ENCODE data around the gene ARMS2.

ARMS2 gene

DNA sequence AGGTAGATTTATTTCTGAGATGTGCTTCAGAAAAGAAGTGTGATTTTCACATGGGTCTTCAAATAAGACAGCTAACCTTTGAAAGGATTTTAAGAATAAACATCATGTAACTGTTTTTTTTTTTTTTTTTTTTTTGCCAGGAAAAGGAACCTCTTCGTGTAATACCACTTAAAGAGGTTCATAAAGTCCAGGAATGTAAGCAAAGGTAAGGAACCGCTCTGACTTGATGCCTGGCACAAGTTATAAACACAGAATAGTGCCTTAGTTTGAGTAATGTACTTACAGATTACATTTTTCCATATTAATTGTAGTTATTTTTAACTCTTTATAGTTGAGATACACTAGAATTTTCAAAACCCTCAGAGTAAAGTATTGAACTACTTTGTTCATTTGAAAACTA lies 30.4 kb upstream of the ARMS2 start:
- Histone ChIP-seq H3K4me1 (ENCODE audit: control insufficient read depth, insufficient read depth, low read length) (peaks cover 9% of the 10 kb centered on the region; the same call in 1 of the 2 replicates), H3K4me3 (ENCODE audit: low read depth, low read length) (no peak overlapping the region), H3K27me3 (ENCODE audit: control insufficient read depth, insufficient read depth, low read length) (no peaks in the 10 kb centered on the region), H3K9me3 (ENCODE audit: control insufficient read depth, insufficient read depth, low read length) (no peaks in the 10 kb centered on the region), H3K27ac (ENCODE audit: low read depth, low read length) (no peak overlapping the region), H3K36me3 (ENCODE audit: control insufficient read depth, insufficient read depth, low read length) (peaks cover 61% of the 10 kb centered on the region), H3K9ac (ENCODE audit: low read depth, low read length) (no peak overlapping the region)

DNA sequence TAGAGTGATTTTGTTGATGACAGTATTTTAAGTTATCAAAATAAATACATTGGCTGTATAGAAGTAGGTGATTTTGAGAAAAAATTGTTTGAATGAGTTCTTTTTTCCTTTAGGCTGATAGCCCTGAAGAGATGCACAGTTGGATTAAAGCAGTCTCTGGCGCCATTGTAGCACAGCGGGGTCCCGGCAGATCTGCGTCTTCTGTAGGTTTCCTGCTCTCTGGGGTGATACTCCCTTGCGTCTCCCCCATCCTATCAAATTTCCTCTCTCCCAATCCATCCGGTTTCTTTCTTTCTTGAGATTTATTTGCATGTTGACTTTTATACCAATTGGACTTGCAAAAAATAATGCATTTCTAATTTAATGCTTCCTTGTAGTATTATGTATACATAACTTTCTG lies 27.6 kb upstream of the ARMS2 start:
- Histone ChIP-seq H3K27ac (ENCODE audit: low read depth, low read length) (no peak overlapping the region), H3K9me3 (ENCODE audit: control insufficient read depth, insufficient read depth, low read length) (no peaks in the 10 kb centered on the region), H3K36me3 (ENCODE audit: control insufficient read depth, insufficient read depth, low read length) (peaks cover 62% of the 10 kb centered on the region), H3K4me3 (ENCODE audit: low read depth, low read length) (no peak overlapping the region), H3K9ac (ENCODE audit: low read depth, low read length) (no peak overlapping the region), H3K4me1 (ENCODE audit: control insufficient read depth, insufficient read depth, low read length) (no peaks in the 10 kb centered on the region), H3K27me3 (ENCODE audit: control insufficient read depth, insufficient read depth, low read length) (no peaks in the 10 kb centered on the region)

DNA sequence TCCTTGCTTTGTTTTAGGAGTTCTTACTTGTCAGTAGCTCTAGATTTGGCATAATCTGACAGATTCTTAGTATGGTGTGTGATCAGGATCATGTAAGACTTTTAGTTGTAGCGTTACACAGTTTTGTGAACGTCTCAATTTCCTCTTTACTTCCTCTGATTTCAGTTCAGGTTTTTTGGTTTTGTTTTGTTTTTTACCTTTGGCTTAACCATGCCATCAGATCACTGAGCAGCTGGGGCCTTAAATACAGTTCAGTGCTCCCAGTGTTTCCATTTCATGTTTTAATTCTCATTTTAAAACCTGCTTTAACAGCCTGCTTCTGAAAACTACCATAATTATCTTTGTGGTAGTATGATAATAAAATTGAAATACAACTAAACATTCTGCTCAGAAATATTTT lies 27.2 kb upstream of the ARMS2 start:
- no peak overlapping the region for H3K27ac ChIP-seq (ENCODE audit: low read depth, low read length)
- no peaks in the 10 kb centered on the region for H3K27me3 ChIP-seq (ENCODE audit: control insufficient read depth, insufficient read depth, low read length)
- H3K4me1 ChIP-seq (ENCODE audit: control insufficient read depth, insufficient read depth, low read length): no peaks in the 10 kb centered on the region
- H3K4me3 ChIP-seq (ENCODE audit: low read depth, low read length): no peak overlapping the region
- H3K9me3 ChIP-seq (ENCODE audit: control insufficient read depth, insufficient read depth, low read length): no peaks in the 10 kb centered on the region
- no peak overlapping the region for H3K9ac ChIP-seq (ENCODE audit: low read depth, low read length)
- peaks cover 63% of the 10 kb centered on the region for H3K36me3 ChIP-seq (ENCODE audit: control insufficient read depth, insufficient read depth, low read length)

DNA sequence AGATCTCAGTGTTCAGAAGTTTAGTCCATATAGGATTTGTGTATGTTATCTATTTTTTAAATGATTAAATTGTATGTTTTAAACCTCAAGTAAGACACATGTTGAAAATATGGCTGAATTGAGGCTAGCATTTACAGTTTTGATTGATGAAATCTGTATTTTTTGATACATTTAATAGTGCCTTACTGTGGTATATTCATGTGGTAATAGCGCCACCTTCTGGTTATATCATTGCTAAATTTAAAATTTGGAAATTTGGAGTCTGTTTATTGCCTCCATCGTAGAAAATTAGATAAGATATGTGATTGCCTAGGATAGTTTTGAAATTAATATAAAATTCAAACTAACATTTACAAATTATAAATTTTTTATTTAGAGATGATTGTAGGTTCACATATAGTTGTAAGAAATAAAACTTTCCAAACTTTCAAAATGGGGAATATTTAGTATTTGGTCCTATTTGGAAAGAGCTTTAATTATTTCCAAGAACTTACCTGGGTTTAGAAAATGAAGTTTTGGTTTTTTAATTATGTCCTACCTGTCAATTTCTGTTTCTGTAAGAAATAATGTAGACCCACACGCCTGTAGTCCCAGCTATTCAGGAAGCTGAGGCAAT lies 19.1 kb upstream of the ARMS2 start:
- Histone ChIP-seq H3K9ac (ENCODE audit: low read depth, low read length) (no peak overlapping the region), H3K27me3 (ENCODE audit: control insufficient read depth, insufficient read depth, low read length) (no peaks in the 10 kb centered on the region), H3K4me3 (ENCODE audit: low read depth, low read length) (no peak overlapping the region), H3K36me3 (ENCODE audit: control insufficient read depth, insufficient read depth, low read length) (peaks cover 16% of the 10 kb centered on the region), H3K27ac (ENCODE audit: low read depth, low read length) (no peak overlapping the region), H3K4me1 (ENCODE audit: control insufficient read depth, insufficient read depth, low read length) (no peaks in the 10 kb centered on the region), H3K9me3 (ENCODE audit: control insufficient read depth, insufficient read depth, low read length) (no peaks in the 10 kb centered on the region)

DNA sequence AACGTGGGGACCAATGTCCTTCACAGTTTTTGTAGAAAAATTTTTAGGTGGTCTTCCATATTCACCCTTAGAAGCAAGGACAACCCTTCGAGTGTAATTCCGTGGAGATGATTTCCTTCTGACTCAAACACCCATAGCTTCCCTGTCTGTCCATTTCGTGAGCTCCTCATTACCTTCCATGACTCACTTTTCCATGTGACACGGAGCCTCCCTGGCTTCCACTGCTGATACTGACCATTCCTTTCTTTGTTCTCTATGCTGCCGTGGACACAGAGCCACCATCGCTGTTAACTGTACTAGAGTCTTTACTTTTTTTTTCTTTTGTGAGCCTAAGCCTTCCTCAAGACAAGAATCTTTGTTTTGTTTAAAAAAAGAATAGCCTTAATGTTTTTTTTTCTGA lies 12.5 kb upstream of the ARMS2 start:
- Histone ChIP-seq H3K4me1 (ENCODE audit: control insufficient read depth, insufficient read depth, low read length) (no peaks in the 10 kb centered on the region), H3K27ac (ENCODE audit: low read depth, low read length) (no peak overlapping the region), H3K9ac (ENCODE audit: low read depth, low read length) (no peak overlapping the region), H3K36me3 (ENCODE audit: control insufficient read depth, insufficient read depth, low read length) (no peaks in the 10 kb centered on the region), H3K4me3 (ENCODE audit: low read depth, low read length) (no peak overlapping the region), H3K9me3 (ENCODE audit: control insufficient read depth, insufficient read depth, low read length) (peaks cover 4% of the 10 kb centered on the region), H3K27me3 (ENCODE audit: control insufficient read depth, insufficient read depth, low read length) (no peaks in the 10 kb centered on the region)

DNA sequence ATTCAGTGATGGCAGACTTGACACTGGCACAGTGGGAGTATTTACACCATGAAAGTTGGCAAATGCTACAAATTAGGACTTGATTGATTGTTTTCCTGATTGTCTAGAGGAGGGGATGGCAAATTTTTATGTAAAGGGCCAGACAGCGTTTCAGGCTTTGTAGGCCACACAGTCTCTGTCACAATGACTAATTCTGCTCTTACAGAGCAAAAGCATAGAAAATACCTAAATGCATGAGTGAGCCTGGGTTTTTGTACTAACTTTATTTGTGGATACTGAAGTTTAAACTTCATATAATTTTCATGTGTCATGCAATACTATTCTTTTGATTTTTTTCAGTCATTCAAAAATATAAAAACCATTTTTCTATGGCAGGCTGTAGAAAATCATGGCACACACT lies 9.0 kb upstream of the ARMS2 start:
- Histone ChIP-seq H3K27me3 (ENCODE audit: control insufficient read depth, insufficient read depth, low read length) (no peaks in the 10 kb centered on the region), H3K9me3 (ENCODE audit: control insufficient read depth, insufficient read depth, low read length) (peaks cover 4% of the 10 kb centered on the region), H3K4me3 (ENCODE audit: low read depth, low read length) (no peak overlapping the region), H3K4me1 (ENCODE audit: control insufficient read depth, insufficient read depth, low read length) (no peaks in the 10 kb centered on the region), H3K36me3 (ENCODE audit: control insufficient read depth, insufficient read depth, low read length) (no peaks in the 10 kb centered on the region), H3K9ac (ENCODE audit: low read depth, low read length) (no peak overlapping the region), H3K27ac (ENCODE audit: low read depth, low read length) (no peak overlapping the region)

DNA sequence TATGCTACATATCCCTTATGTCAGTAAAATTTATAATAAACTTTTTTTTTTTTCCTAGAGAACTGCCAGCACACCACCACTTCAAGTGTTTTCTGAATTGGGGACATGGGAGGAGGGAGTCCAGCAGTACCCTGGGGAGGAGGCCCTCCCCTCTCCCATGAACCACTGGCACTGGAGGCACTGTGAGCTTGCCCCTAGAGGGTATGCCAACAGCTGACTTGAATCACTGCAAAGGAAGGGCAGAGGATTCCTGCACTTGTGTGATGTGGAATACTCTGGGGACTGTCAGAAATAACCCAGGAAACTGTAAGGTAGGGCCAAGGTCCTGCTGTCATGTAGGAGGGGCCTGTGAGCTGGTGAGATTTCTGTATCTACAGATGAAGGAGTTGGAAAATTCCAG lies 8.5 kb upstream of the ARMS2 start:
- Histone ChIP-seq H3K9ac (ENCODE audit: low read depth, low read length) (no peak overlapping the region), H3K27me3 (ENCODE audit: control insufficient read depth, insufficient read depth, low read length) (no peaks in the 10 kb centered on the region), H3K4me3 (ENCODE audit: low read depth, low read length) (no peak overlapping the region), H3K27ac (ENCODE audit: low read depth, low read length) (no peak overlapping the region), H3K4me1 (ENCODE audit: control insufficient read depth, insufficient read depth, low read length) (no peaks in the 10 kb centered on the region), H3K36me3 (ENCODE audit: control insufficient read depth, insufficient read depth, low read length) (no peaks in the 10 kb centered on the region), H3K9me3 (ENCODE audit: control insufficient read depth, insufficient read depth, low read length) (peaks cover 4% of the 10 kb centered on the region)

DNA sequence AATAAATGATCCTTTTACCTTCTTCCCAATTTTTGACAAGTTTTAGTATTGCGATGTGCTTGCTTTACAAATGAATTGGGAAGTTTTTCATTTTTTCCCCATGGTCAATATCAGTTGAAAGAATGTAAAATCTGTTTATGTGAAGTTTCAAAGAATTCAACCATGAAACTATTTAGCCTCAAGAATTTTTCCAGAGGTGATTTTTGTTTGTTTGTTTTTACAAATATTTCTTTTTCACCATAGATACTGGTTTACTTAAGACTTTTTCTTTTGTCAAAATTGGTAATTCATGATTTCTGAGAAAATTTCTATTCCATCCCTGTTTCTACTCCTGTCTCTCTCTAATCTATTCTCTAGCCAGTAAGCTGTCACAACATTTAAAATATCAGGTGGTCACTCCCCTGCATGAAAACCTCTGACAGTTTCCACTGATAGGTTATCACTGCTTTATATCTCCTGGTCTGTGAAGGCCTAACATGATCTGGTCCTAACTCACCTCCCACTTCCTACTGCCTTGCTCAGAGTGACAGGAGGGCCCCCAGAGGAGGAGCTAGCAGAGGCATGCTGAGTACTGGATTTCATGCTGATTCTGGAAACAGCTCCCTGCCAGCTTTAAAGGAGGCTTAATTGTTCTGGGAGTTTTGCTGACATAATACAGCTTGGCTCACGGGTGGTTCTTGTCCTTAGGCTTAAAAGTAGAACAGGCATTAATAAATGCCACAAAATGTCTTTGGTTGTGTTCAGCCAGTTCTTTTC lies 7.6 kb upstream of the ARMS2 start:
- H3K27me3 ChIP-seq (ENCODE audit: control insufficient read depth, insufficient read depth, low read length): no peaks in the 10 kb centered on the region
- no peak overlapping the region for H3K27ac ChIP-seq (ENCODE audit: low read depth, low read length)
- H3K36me3 ChIP-seq (ENCODE audit: control insufficient read depth, insufficient read depth, low read length): no peaks in the 10 kb centered on the region
- H3K4me3 ChIP-seq (ENCODE audit: low read depth, low read length): no peak overlapping the region
- peaks cover 4% of the 10 kb centered on the region for H3K9me3 ChIP-seq (ENCODE audit: control insufficient read depth, insufficient read depth, low read length)
- no peaks in the 10 kb centered on the region for H3K4me1 ChIP-seq (ENCODE audit: control insufficient read depth, insufficient read depth, low read length)
- H3K9ac ChIP-seq (ENCODE audit: low read depth, low read length): no peak overlapping the region

DNA sequence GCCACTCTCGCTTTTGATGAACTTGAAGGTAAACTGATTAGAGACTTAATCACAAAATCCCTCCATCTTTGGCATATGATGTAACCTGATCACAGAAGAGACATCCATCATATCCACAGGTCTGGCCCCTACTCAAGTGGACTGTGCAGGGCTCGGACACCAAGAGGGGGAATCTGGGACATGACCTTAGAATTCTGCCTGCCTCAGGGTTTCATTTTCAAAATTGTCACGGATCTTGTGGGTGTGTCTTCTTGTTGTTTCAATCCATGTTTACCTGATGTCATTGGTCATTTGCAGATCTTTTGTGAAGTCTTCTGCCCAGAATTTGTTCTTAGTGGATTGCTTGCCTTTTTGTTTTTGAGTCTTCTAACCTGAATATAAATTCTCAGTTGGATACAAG lies 5.9 kb upstream of the ARMS2 start:
- Histone ChIP-seq H3K4me3 (ENCODE audit: low read depth, low read length) (no peak overlapping the region), H3K27me3 (ENCODE audit: control insufficient read depth, insufficient read depth, low read length) (no peaks in the 10 kb centered on the region), H3K9ac (ENCODE audit: low read depth, low read length) (no peak overlapping the region), H3K4me1 (ENCODE audit: control insufficient read depth, insufficient read depth, low read length) (no peaks in the 10 kb centered on the region), H3K9me3 (ENCODE audit: control insufficient read depth, insufficient read depth, low read length) (peaks cover 4% of the 10 kb centered on the region), H3K36me3 (ENCODE audit: control insufficient read depth, insufficient read depth, low read length) (no peaks in the 10 kb centered on the region), H3K27ac (ENCODE audit: low read depth, low read length) (no peak overlapping the region)

DNA sequence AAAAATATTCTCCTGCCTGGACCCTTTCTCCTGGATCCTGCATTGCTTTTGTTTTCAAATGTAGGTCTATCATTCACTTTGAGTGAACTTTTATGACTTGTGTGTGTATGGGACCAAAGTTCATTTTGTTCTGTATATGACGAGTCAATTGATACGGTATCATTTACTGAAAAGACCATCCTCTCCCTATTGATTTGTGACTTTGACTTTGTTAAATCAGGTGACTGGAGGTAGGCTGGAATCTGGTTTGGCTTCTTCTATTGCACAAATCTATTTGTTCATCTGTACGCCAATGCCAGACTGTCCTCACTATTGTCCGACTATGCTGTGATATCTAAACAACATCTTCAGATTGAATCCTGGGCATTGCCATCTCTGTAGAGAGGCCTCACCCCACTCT lies 5.3 kb upstream of the ARMS2 start:
- H3K27ac ChIP-seq (ENCODE audit: low read depth, low read length): no peak overlapping the region
- peaks cover 4% of the 10 kb centered on the region for H3K9me3 ChIP-seq (ENCODE audit: control insufficient read depth, insufficient read depth, low read length)
- H3K27me3 ChIP-seq (ENCODE audit: control insufficient read depth, insufficient read depth, low read length): no peaks in the 10 kb centered on the region
- H3K4me3 ChIP-seq (ENCODE audit: low read depth, low read length): no peak overlapping the region
- H3K4me1 ChIP-seq (ENCODE audit: control insufficient read depth, insufficient read depth, low read length): no peaks in the 10 kb centered on the region
- no peaks in the 10 kb centered on the region for H3K36me3 ChIP-seq (ENCODE audit: control insufficient read depth, insufficient read depth, low read length)
- no peak overlapping the region for H3K9ac ChIP-seq (ENCODE audit: low read depth, low read length)

DNA sequence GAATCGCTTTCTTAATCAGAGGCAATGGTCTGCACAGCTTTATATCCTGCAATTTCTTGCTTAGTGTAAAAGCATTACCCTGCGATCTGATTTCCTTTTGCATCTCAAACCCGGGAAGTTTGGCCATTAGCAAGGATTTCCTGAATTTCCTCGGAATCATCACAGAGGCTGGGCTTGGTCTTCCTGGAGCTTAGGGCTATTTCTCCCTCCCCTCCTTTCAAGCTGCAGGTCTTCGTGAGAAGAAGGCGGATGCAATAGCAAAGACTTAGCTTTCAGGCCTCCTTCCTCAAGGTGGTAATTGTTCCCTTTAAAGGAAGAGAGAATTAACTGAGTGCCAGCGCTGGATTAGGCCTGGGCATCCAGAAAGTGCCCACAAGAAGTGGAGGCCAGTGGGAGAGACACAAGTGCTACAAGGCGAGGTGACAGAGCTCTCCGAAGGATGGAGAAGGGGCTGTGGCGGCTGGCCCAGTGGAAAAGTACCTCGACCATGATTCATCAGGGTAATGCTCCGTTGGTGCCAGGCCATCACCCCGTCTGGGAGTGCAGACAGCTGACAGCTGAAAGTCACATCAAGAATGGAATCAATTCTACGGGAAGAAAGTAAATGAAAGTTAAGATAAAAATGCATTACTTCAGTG lies 4.0 kb upstream of the ARMS2 start:
- no peak overlapping the region for H3K27ac ChIP-seq (ENCODE audit: low read depth, low read length)
- H3K4me1 ChIP-seq (ENCODE audit: control insufficient read depth, insufficient read depth, low read length): 0 out of 2 replicates have a peak, but pooled peaks cover 3% of the 10 kb centered on the region
- peaks cover 4% of the 10 kb centered on the region for H3K9me3 ChIP-seq (ENCODE audit: control insufficient read depth, insufficient read depth, low read length)
- H3K9ac ChIP-seq (ENCODE audit: low read depth, low read length): no peak overlapping the region
- H3K36me3 ChIP-seq (ENCODE audit: control insufficient read depth, insufficient read depth, low read length): no peaks in the 10 kb centered on the region
- no peak overlapping the region for H3K4me3 ChIP-seq (ENCODE audit: low read depth, low read length)
- H3K27me3 ChIP-seq (ENCODE audit: control insufficient read depth, insufficient read depth, low read length): no peaks in the 10 kb centered on the region

Data from HUES48 (cell line).